SK-N-SH (cell line): ENCODE measurements around the gene B4GALNT3.
A peak's percentile ranks its signal among the peaks of the same experiment; 100 is the strongest.

Source experiments
- CHD2 ChIP-seq: fragments of 150-350 bp; IDR thresholded peaks from 2 replicates; pipeline ENCODE4 v1.6.1; 2018; ENCODE audit warnings: low read length; ENCODE audit not compliant: partially characterized antibody
- EP300 ChIP-seq, 2 experiments: IDR thresholded peaks; 2 replicates each; pipeline versions ENCODE4 v1.4.0 to v1.6.1; 2012; ENCODE audit warnings: borderline replicate concordance in 1 of 2, low read depth in 1 of 2, low read length in 1 of 2
- FOXJ3 ChIP-seq: sonication (generic); formaldehyde crosslinking; IDR thresholded peaks from 2 replicates; pipeline ENCODE4 v1.5.1; 2020; ENCODE audit warnings: mild to moderate bottlenecking, missing genetic modification reagents
- FOXM1 ChIP-seq: IDR thresholded peaks from 2 replicates; pipeline ENCODE4 v1.4.0; 2012; ENCODE audit warnings: low read depth, mild to moderate bottlenecking
- JUND ChIP-seq: IDR thresholded peaks from 2 replicates; pipeline ENCODE4 v1.4.0; 2012
- MEF2A ChIP-seq: IDR thresholded peaks from 2 replicates; pipeline ENCODE4 v1.4.0; 2012; ENCODE audit warnings: low read depth, borderline replicate concordance
- NFIC ChIP-seq: IDR thresholded peaks from 2 replicates; pipeline ENCODE4 v1.4.0; 2012; ENCODE audit warnings: borderline replicate concordance
- NRF1 ChIP-seq: IDR thresholded peaks from 2 replicates; pipeline ENCODE4 v1.6.1; 2012; ENCODE audit warnings: low read depth, mild to moderate bottlenecking, low read length
- POLR2AphosphoS5 ChIP-seq: IDR thresholded peaks from 2 replicates; pipeline ENCODE4 v1.6.1; 2012; ENCODE audit warnings: low read depth, low read length
- RAD21 ChIP-seq: IDR thresholded peaks from 2 replicates; pipeline ENCODE4 v1.6.1; 2012; ENCODE audit warnings: mild to moderate bottlenecking, low read length
- YY1 ChIP-seq: IDR thresholded peaks from 2 replicates; pipeline ENCODE4 v1.4.0; 2012; ENCODE audit warnings: low read depth, mild to moderate bottlenecking
- TF ChIP-seq, protein P1 (sequence below): fragments of 200-600 bp; sonication (generic); IDR thresholded peaks from 2 replicates; pipeline ENCODE4 v1.6.1; 2017; ENCODE audit warnings: antibody characterized with exemption, mild to moderate bottlenecking, moderate library complexity
- TF ChIP-seq, protein P2 (sequence below): IDR thresholded peaks from 2 replicates; pipeline ENCODE4 v1.6.1; 2012; ENCODE audit warnings: mild to moderate bottlenecking, low read depth, low read length, moderate library complexity

DNA sequence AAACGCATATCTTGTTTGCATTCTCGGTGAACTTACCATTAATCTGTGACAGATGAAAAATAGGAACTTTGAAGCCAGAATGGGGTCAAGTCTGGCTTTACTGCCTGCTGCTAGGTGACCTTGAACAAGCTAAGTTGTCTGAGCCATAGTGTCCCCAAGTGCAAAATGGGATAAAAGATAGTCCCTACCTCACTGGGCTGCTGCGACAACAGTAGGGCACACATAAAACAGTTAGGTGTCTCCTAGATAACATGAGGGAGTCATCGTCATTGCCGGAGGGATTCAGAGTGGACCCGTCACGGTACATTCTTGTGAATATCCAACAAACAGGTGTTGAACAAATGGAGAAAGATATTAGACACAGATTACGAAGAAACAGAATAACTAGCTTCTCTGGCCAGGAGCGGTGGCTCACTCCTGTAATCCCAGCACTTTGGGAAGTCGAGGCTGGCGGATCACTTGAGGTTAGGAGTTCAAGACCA lies 132.3 kb downstream of the B4GALNT3 start:
- TF ChIP-seq POLR2AphosphoS5 = no peak
- peak; percentile 17; the same call in 1 of the 2 replicates for TF ChIP-seq RAD21
- TF ChIP-seq, protein P1, sequence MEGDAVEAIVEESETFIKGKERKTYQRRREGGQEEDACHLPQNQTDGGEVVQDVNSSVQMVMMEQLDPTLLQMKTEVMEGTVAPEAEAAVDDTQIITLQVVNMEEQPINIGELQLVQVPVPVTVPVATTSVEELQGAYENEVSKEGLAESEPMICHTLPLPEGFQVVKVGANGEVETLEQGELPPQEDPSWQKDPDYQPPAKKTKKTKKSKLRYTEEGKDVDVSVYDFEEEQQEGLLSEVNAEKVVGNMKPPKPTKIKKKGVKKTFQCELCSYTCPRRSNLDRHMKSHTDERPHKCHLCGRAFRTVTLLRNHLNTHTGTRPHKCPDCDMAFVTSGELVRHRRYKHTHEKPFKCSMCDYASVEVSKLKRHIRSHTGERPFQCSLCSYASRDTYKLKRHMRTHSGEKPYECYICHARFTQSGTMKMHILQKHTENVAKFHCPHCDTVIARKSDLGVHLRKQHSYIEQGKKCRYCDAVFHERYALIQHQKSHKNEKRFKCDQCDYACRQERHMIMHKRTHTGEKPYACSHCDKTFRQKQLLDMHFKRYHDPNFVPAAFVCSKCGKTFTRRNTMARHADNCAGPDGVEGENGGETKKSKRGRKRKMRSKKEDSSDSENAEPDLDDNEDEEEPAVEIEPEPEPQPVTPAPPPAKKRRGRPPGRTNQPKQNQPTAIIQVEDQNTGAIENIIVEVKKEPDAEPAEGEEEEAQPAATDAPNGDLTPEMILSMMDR = no peak
- TF ChIP-seq EP300 (IDR thresholded peaks at IDR 0.05; ENCODE audit: borderline replicate concordance in 1 of 2, low read depth in 1 of 2, low read length in 1 of 2) = no peak
- TF ChIP-seq FOXM1 = no peak
- no peak for TF ChIP-seq MEF2A
- TF ChIP-seq, protein P2, sequence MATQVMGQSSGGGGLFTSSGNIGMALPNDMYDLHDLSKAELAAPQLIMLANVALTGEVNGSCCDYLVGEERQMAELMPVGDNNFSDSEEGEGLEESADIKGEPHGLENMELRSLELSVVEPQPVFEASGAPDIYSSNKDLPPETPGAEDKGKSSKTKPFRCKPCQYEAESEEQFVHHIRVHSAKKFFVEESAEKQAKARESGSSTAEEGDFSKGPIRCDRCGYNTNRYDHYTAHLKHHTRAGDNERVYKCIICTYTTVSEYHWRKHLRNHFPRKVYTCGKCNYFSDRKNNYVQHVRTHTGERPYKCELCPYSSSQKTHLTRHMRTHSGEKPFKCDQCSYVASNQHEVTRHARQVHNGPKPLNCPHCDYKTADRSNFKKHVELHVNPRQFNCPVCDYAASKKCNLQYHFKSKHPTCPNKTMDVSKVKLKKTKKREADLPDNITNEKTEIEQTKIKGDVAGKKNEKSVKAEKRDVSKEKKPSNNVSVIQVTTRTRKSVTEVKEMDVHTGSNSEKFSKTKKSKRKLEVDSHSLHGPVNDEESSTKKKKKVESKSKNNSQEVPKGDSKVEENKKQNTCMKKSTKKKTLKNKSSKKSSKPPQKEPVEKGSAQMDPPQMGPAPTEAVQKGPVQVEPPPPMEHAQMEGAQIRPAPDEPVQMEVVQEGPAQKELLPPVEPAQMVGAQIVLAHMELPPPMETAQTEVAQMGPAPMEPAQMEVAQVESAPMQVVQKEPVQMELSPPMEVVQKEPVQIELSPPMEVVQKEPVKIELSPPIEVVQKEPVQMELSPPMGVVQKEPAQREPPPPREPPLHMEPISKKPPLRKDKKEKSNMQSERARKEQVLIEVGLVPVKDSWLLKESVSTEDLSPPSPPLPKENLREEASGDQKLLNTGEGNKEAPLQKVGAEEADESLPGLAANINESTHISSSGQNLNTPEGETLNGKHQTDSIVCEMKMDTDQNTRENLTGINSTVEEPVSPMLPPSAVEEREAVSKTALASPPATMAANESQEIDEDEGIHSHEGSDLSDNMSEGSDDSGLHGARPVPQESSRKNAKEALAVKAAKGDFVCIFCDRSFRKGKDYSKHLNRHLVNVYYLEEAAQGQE = no peak
- TF ChIP-seq FOXJ3 (CRISPR knock-in tag) = no peak
- no peak for TF ChIP-seq NRF1
- no peak for TF ChIP-seq CHD2
- no peak for TF ChIP-seq YY1
- no peak for TF ChIP-seq JUND
- TF ChIP-seq NFIC = no peak
